ENCODE data around the gene BANK1. TPM values are rescaled to one million over a fixed set of nuclear protein-coding genes. Genes with fewer than 3 reads are reported as not detected.

The BANK1 gene
- total RNA-seq, 1 donor from 2014 or later: 12.6 TPM

- Histone ChIP-seq H3K27ac (no peak overlapping the region), H3K27me3 (no peaks in the 10 kb centered on the region), H3K36me3 (no peaks in the 10 kb centered on the region), H3K9me3 (no peaks in the 10 kb centered on the region), H3K4me3 (no peak overlapping the region), H3K4me1 (no peaks in the 10 kb centered on the region)
- no peak for TF ChIP-seq CTCF (IDR thresholded peaks at IDR 0.05)
- intact Hi-C loops (cut with DNase I): no loop called here
- no peak for DNase-seq
- ATAC-seq: no peak
Observed at GRCh38 chr4:101762534-101762933, 28.0 kb upstream of the BANK1 start.

DNA sequence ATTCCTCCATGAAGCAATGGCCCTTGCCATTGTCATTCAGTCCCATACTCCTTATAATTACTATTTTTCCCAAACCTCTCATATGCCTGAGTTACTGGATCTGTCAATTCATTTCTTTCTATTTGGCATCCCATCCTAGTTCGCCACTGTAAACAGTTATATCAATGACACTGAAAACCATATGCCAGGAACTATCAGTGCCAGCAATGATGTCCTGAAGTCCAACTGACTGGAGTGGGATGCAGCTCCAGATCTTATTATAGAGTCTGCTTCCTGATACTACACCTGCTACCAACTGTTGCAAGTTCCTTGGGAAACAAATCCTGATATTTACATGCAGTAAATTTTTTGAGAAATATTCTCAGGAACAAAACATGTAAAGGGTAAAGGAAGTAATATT lies 27.0 kb upstream of the BANK1 start:
- no peak for ATAC-seq
- no peak for TF ChIP-seq CTCF (IDR thresholded peaks at IDR 0.05)
- Histone ChIP-seq H3K9me3 (no peaks in the 10 kb centered on the region), H3K4me3 (no peak overlapping the region), H3K36me3 (no peaks in the 10 kb centered on the region), H3K27me3 (no peaks in the 10 kb centered on the region), H3K4me1 (no peaks in the 10 kb centered on the region), H3K27ac (no peak overlapping the region)
- intact Hi-C loops (cut with DNase I): no loop called here
- DNase-seq: no peak

- H3K4me3 ChIP-seq: no peak overlapping the region
- TF ChIP-seq CTCF (IDR thresholded peaks at IDR 0.05): no peak
- no peak for ATAC-seq
- intact Hi-C loops (cut with DNase I): no loop called here
- peaks cover 6% of the 10 kb centered on the region for H3K9me3 ChIP-seq
- no peak overlapping the region for H3K27ac ChIP-seq
- no peaks in the 10 kb centered on the region for H3K27me3 ChIP-seq
- no peaks in the 10 kb centered on the region for H3K4me1 ChIP-seq
- no peak for DNase-seq
- H3K36me3 ChIP-seq: no peaks in the 10 kb centered on the region
Observed at GRCh38 chr4:101774807-101775206, 15.7 kb upstream of the BANK1 start.

DNA sequence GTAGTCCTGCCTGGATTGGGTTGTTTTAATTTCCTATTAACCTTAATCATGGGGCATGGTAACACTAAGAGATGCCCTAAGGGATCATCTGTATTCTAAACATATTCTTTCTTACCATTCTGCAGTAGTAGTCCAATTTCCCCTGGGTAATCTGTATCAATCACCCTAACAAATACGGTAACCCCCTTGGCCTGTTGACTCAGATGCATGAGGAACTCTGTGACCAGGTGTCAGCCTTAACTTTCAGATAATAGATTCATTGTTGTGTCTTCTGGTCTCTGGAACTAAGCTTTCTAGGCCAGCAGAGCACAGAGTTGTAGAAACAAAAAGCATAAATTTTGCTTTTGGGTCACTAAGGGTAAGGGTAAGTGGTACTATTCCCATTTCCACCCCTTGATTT lies 13.1 kb upstream of the BANK1 start:
- no peaks in the 10 kb centered on the region for H3K9me3 ChIP-seq
- H3K4me3 ChIP-seq: no peak overlapping the region
- no peak for TF ChIP-seq CTCF (IDR thresholded peaks at IDR 0.05)
- no peaks in the 10 kb centered on the region for H3K27me3 ChIP-seq
- H3K27ac ChIP-seq: no peak overlapping the region
- H3K36me3 ChIP-seq: no peaks in the 10 kb centered on the region
- intact Hi-C loops (cut with DNase I): no loop called here
- H3K4me1 ChIP-seq: no peaks in the 10 kb centered on the region
- no peak for ATAC-seq
- no peak for DNase-seq

DNA sequence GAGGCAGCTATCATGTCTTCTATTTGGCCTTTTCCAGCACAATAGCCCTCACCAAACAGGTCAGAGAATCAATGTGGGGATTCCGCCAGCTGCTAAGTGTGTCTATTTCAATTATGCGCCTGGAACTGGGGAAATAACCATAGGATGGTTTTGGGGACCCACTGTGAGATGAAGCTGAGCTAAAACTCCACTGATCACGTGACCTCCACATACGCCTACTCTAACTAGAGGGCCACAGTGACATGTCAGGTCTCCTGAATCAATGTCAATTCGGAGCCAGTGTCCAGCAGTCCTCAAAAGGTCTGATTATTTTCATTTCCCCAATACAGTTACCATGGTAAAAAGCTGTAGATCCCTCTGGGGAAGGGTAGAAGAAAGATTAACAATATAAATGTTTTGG lies 10.2 kb upstream of the BANK1 start:
- Histone ChIP-seq H3K9me3 (no peaks in the 10 kb centered on the region), H3K27me3 (no peaks in the 10 kb centered on the region), H3K4me3 (no peak overlapping the region), H3K4me1 (no peaks in the 10 kb centered on the region), H3K36me3 (no peaks in the 10 kb centered on the region), H3K27ac (no peak overlapping the region)
- intact Hi-C loops (cut with DNase I): no loop called here
- DNase-seq (no peak), ATAC-seq (no peak)
- TF ChIP-seq CTCF (IDR thresholded peaks at IDR 0.05): no peak

DNA sequence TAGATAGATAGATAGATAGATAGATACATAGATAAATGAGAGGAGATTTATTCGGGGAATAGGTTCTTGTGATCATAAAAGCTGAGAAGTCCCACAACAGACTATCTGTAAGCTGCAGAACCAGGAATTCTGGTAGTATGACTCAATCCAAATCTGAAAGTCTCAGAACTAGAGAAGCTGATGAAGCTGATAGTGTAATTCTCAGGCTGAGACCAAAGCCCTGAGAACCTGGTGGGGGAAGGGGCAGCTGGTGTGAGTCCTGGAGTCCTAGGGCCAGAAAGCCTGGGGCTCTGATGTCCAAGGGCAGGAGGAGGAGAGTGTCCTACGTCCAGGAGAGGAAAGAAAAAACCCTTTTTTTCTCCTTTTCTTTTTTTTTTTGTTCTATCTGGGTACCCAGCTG lies 8.0 kb upstream of the BANK1 start:
- no peaks in the 10 kb centered on the region for H3K36me3 ChIP-seq
- H3K27me3 ChIP-seq: no peaks in the 10 kb centered on the region
- intact Hi-C loops (cut with DNase I): no loop called here
- no peak overlapping the region for H3K4me3 ChIP-seq
- no peak for TF ChIP-seq CTCF (IDR thresholded peaks at IDR 0.05)
- H3K4me1 ChIP-seq: no peaks in the 10 kb centered on the region
- ATAC-seq (no peak), DNase-seq (no peak)
- no peak overlapping the region for H3K27ac ChIP-seq
- no peaks in the 10 kb centered on the region for H3K9me3 ChIP-seq
